Measurements from ENCODE around the gene AASDH.

DNA sequence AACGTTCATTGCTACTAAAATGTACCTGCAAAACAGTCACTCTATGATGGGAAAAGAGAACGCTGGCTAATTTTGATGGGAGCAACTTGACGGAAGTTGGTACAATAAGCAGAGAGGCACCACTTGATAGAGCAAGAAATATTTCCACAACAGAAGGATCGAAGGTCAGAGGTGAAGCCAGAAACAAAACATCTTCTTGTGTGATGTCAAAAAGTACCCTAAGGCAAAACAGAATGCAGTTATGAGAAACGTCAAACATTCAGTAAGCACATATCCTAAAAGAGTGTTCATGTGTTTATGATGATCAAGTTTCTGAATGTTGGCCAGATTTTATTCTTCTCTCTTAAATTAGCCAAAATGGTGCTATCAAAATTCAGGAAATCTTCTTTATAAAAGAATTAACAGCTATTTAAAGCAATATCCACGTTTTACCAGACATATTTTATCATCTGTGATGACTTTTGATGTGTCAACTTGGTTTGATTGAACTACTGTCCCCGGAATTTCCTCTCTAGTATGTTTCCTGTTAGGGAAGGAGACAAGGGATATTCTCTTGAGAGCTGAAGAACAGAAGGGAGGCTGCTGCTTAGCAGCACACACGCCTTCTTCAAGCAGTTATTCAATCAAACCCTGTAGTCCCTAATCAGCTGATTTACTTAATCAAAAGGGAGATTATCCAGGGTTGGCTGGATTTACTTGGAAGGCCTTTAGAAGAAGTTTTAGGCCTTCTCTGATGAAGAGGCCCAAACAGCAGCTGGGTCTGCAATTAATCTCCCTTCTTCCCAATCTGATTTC lies 15.7 kb downstream of the AASDH start:
- TF ChIP-seq, protein P1, sequence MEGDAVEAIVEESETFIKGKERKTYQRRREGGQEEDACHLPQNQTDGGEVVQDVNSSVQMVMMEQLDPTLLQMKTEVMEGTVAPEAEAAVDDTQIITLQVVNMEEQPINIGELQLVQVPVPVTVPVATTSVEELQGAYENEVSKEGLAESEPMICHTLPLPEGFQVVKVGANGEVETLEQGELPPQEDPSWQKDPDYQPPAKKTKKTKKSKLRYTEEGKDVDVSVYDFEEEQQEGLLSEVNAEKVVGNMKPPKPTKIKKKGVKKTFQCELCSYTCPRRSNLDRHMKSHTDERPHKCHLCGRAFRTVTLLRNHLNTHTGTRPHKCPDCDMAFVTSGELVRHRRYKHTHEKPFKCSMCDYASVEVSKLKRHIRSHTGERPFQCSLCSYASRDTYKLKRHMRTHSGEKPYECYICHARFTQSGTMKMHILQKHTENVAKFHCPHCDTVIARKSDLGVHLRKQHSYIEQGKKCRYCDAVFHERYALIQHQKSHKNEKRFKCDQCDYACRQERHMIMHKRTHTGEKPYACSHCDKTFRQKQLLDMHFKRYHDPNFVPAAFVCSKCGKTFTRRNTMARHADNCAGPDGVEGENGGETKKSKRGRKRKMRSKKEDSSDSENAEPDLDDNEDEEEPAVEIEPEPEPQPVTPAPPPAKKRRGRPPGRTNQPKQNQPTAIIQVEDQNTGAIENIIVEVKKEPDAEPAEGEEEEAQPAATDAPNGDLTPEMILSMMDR (conservative IDR thresholded peaks at IDR 0.05; ENCODE audit: low read depth, low read length): no peak
- no peak for TF ChIP-seq EZH2 (IDR thresholded peaks at IDR 0.05; ENCODE audit: borderline replicate concordance, low read depth, low read length, poor library complexity, severe bottlenecking)
